OCI-LY7 (cell line): ENCODE data around the gene SPON1. TPM values are rescaled to one million over a fixed set of nuclear protein-coding genes. Genes with fewer than 3 reads are reported as not detected.

Experiments
- BruUV-seq: library from RNA; stranded (reverse); fragments of 400-500 nt; replicated peaks from 2 replicates; lab custom pipeline; 2021; lab: Mats Ljungman, UMichigan
- CTCF ChIA-PET: fragments of 300-600 bp; sonication (Branson Sonifier 250); formaldehyde crosslinking; loops from one replicate; lab custom pipeline; 2022; ENCODE audit warnings: antibody characterized with exemption; ENCODE audit not compliant: unreplicated experiment; lab: Charles Lee
- POLR2A ChIA-PET: fragments of 300-600 bp; sonication (Branson Sonifier 250); formaldehyde crosslinking; loops from one replicate; lab custom pipeline; 2022; ENCODE audit warnings: antibody characterized with exemption; lab: Charles Lee
- DNase-seq: peaks from one replicate; pipeline ENCODE4 v3.0.0-alpha.2; 2015; ENCODE audit warnings: low spot score
- H2AFZ ChIP-seq: fragments of 200-600 bp; sonication (generic), shearing (Covaris generic); 2 replicates; pipeline ENCODE4 v1.6.1; 2014; ENCODE audit warnings: mild to moderate bottlenecking, antibody characterized with exemption, low read length, moderate library complexity
- H3K27ac ChIP-seq: fragments of 200-600 bp; sonication (generic); 2 replicates; pipeline ENCODE4 v1.5.1; 2014; ENCODE audit warnings: mixed run types, low read depth, mild to moderate bottlenecking, moderate library complexity, low read length, inconsistent platforms; ENCODE audit not compliant: poor library complexity, severe bottlenecking
- H3K36me3 ChIP-seq: fragments of 200-600 bp; sonication (generic); 2 replicates; pipeline ENCODE4 v1.6.1; 2014; ENCODE audit warnings: mild to moderate bottlenecking, antibody characterized with exemption, low read length, moderate library complexity, mixed read lengths; ENCODE audit not compliant: insufficient read depth
- H3K4me1 ChIP-seq: fragments of 200-600 bp; sonication (generic); 2 replicates; pipeline ENCODE4 v1.5.1; 2014; ENCODE audit warnings: mild to moderate bottlenecking, low read length; ENCODE audit not compliant: insufficient read depth, poor library complexity, severe bottlenecking
- H3K4me2 ChIP-seq: fragments of 200-600 bp; sonication (generic); 2 replicates; pipeline ENCODE4 v1.6.1; 2014; ENCODE audit warnings: mild to moderate bottlenecking, low read length
- H3K4me3 ChIP-seq: fragments of 200-600 bp; sonication (generic); 2 replicates; pipeline ENCODE4 v1.5.1; 2014; ENCODE audit warnings: mild to moderate bottlenecking, low read depth, low read length; ENCODE audit not compliant: poor library complexity, severe bottlenecking
- H3K79me2 ChIP-seq: fragments of 200-600 bp; sonication (generic); 2 replicates; pipeline ENCODE4 v1.6.1; 2016; ENCODE audit warnings: low read depth, mild to moderate bottlenecking, low read length, moderate library complexity, mixed read lengths; ENCODE audit not compliant: insufficient read depth
- H3K9me2 ChIP-seq: fragments of 200-600 bp; sonication (generic); 2 replicates; pipeline ENCODE4 v1.6.1; 2016; ENCODE audit warnings: mild to moderate bottlenecking, low read length, mixed read lengths; ENCODE audit not compliant: insufficient read depth
- H3K9me3 ChIP-seq: fragments of 200-600 bp; sonication (generic); 2 replicates; pipeline ENCODE4 v1.6.1; 2014; ENCODE audit warnings: mild to moderate bottlenecking, mixed run types, low read length, mixed read lengths
- H4K20me1 ChIP-seq: fragments of 200-600 bp; sonication (generic); 2 replicates; pipeline ENCODE4 v1.6.1; 2014; ENCODE audit warnings: mild to moderate bottlenecking, antibody characterized with exemption, low read length, moderate library complexity, mixed read lengths; ENCODE audit not compliant: insufficient read depth
- CTCF ChIP-seq: fragments of 200-600 bp; sonication (generic); conservative IDR thresholded peaks from 2 replicates; pipeline ENCODE4 v1.5.1; 2014; ENCODE audit warnings: mild to moderate bottlenecking, antibody characterized with exemption, low read length, moderate library complexity, mixed read lengths
- EZH2phosphoT487 ChIP-seq: fragments of 200-600 bp; sonication (generic); IDR thresholded peaks from 2 replicates; pipeline ENCODE4 v1.6.1; 2018; ENCODE audit warnings: low read depth, borderline replicate concordance, mild to moderate bottlenecking, mixed run types, antibody characterized with exemption, low read length, moderate library complexity, mixed read lengths
- intact Hi-C: fragments of 100-400 bp; cut with micrococcal nuclease; formaldehyde crosslinking; loops from one replicate; pipeline ENCODE4 v1.10.0; 2022; ENCODE audit not compliant: unreplicated experiment
- total RNA-seq, 2 experiments: library from RNA; depleted of rRNA in 1 of 2; stranded (reverse); fragments of >200 nt in 1 of 2; shearing (Covaris generic) in 1 of 2; gene quantifications; 2 replicates each; pipeline ENCODE4 v1.2.3, GENCODE V29; 2014 to 2022

SPON1 gene
- total RNA-seq, 2 experiments from 2014 or later, result 0.38 TPM; not detected in 1

- intact Hi-C loops, result no loop called here
- H3K79me2 ChIP-seq, result no peaks in the 10 kb centered on the region
- ChIA-PET POLR2A (interaction anchor here (1.2 kb wide), 1 partner anchor 100 kb away, joined by 3 read pairs; no protein-coding TSS in a partner anchor), CTCF (no interaction called here)
- no peak overlapping the region for H3K4me2 ChIP-seq
- no peak for DNase-seq
- H2AFZ ChIP-seq, result no peak overlapping the region
- no peak overlapping the region for H3K4me3 ChIP-seq
- TF ChIP-seq CTCF (0 out of 2 replicates have a peak, but pooled peaks have one; percentile 13), EZH2phosphoT487 (no peak)
- peaks cover 11% of the 10 kb centered on the region for H3K4me1 ChIP-seq
- no peak overlapping the region for H3K27ac ChIP-seq
- no peaks in the 10 kb centered on the region; the same call in 1 of the 2 replicates for H3K36me3 ChIP-seq
- H4K20me1 ChIP-seq, result no peaks in the 10 kb centered on the region
- H3K9me2 ChIP-seq, result no peaks in the 10 kb centered on the region
- no TSS peak for BruUV-seq
- H3K9me3 ChIP-seq, result no peaks in the 10 kb centered on the region
Observed at GRCh38 chr11:13949876-13950275, 12.6 kb upstream of the SPON1 start.

- CTCF ChIA-PET, result no interaction called here
- POLR2A ChIA-PET, result interaction anchor here (0.7 to 2.9 kb wide), 10 partner anchors 8 to 308 kb away, joined by 3 to 9 read pairs (median 3); no protein-coding TSS in a partner anchor
- peaks cover 20% of the 10 kb centered on the region for H3K4me1 ChIP-seq
- H3K4me2 ChIP-seq, result no peak overlapping the region
- no peaks in the 10 kb centered on the region for H3K9me2 ChIP-seq
- H3K79me2 ChIP-seq, result no peaks in the 10 kb centered on the region
- H2AFZ ChIP-seq, result no peak overlapping the region; the same call in 1 of the 2 replicates
- no peak overlapping the region for H3K27ac ChIP-seq
- no peak for TF ChIP-seq CTCF
- TF ChIP-seq EZH2phosphoT487, result no peak
- H4K20me1 ChIP-seq, result no peaks in the 10 kb centered on the region
- no peak overlapping the region for H3K4me3 ChIP-seq
- no peaks in the 10 kb centered on the region for H3K9me3 ChIP-seq
- BruUV-seq, result no TSS peak
- H3K36me3 ChIP-seq, result no peaks in the 10 kb centered on the region; the same call in 1 of the 2 replicates
- no peak for DNase-seq
- intact Hi-C loops, result no loop called here
Observed at GRCh38 chr11:13952221-13952620, 10.3 kb upstream of the SPON1 start.

GRCh38 chr11:13952668-13953067 is 9.9 kb upstream of the SPON1 start:
- H4K20me1 ChIP-seq, result no peaks in the 10 kb centered on the region
- TF ChIP-seq CTCF (no peak), EZH2phosphoT487 (no peak)
- no peak overlapping the region for H3K27ac ChIP-seq
- no peaks in the 10 kb centered on the region for H3K9me2 ChIP-seq
- H3K4me2 ChIP-seq, result no peak overlapping the region
- H3K36me3 ChIP-seq, result no peaks in the 10 kb centered on the region; the same call in 1 of the 2 replicates
- intact Hi-C loops, result no loop called here
- H3K9me3 ChIP-seq, result no peaks in the 10 kb centered on the region
- ChIA-PET POLR2A (interaction anchor here (0.8 to 2.9 kb wide), 9 partner anchors 9 to 308 kb away, joined by 3 to 9 read pairs (median 3); no protein-coding TSS in a partner anchor), CTCF (no interaction called here)
- no peaks in the 10 kb centered on the region for H3K79me2 ChIP-seq
- H2AFZ ChIP-seq, result no peak overlapping the region; the same call in 1 of the 2 replicates
- H3K4me1 ChIP-seq, result peaks cover 20% of the 10 kb centered on the region
- no TSS peak for BruUV-seq
- no peak overlapping the region for H3K4me3 ChIP-seq
- no peak for DNase-seq
